Measurements from ENCODE around the gene ST7. TPM values are rescaled to one million over a fixed set of nuclear protein-coding genes. Genes with fewer than 3 reads are reported as not detected.

The ST7 gene
- total and polyA plus RNA-seq, 2 of the 8 experiments (the other 6 are each of a cell fraction or from before 2014, with no cell fraction given), result 16.3 to 18.0 TPM

DNA sequence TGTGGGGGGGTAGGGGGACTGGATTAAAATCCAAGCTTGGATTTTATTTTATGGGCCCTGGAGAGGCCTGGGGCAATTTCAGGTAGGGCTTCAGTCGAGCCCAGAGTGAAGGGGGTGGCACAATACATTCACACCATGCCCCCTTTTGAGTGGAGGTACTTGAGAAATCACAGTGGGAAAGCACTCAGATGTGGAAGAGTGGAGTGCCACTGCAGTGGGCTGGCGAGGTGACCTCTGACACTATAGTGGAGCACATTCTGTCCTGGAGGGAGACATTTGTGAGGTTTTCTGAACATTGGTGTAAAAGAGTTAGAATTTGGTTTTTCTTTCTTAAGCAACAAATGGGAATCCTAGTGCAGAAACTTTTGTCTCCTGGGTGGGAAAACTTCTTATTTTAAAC lies 226.4 kb downstream of the ST7 start (continued):
- no peak for TF ChIP-seq KDM1A (IDR thresholded peaks at IDR 0.05; ENCODE audit: borderline replicate concordance, low read length)
- TF ChIP-seq CBX8 (IDR thresholded peaks at IDR 0.05; ENCODE audit: borderline replicate concordance, low read depth, low read length), result no peak
- no peak for TF ChIP-seq SRF (IDR thresholded peaks at IDR 0.05; ENCODE audit: low read depth, low read length)
- no peak for TF ChIP-seq POLR2A (IDR thresholded peaks at IDR 0.05; ENCODE audit: control extremely low read depth in 1 of 2, low read depth in 2 of 2, low read length in 2 of 2)

All from H1 (cell line).